ENCODE results near the gene FRMD8.

FRMD8 gene

GRCh38 chr11:65386307-65387140, at the start of gene FRMD8:
Gene FRMD8, plus strand, starts transcription at chr11:65386637. Its CDS starts 400 bp downstream, at chr11:65387037.
- peak; percentile 90 for DNase-seq

- DNase-seq, result no peak
Observed at GRCh38 chr11:65338676-65339075, 47.8 kb upstream of the FRMD8 start.

DNA sequence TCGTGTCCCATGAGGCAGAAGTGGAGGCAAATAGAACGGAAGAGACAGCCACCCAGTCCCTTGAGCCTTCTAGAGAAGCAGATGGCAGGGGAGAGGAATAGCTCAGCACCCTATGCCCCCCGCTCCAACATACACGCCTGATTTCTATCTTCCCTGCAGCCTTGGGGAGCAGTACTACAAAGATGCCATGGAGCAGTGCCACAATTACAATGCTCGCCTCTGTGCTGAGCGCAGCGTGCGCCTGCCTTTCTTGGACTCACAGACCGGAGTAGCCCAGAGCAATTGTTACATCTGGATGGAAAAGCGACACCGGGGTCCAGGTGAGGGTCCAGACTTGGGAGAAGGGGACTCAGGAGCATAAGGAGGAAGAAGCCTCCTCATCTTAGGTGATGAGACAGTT, 46.2 kb upstream of the FRMD8 start:
- DNase-seq, result no peak

- no peak for DNase-seq
Observed at GRCh38 chr11:65341856-65342255, 44.6 kb upstream of the FRMD8 start.

GRCh38 chr11:65351511-65351910, 34.9 kb upstream of the FRMD8 start:
- no peak for DNase-seq

- no peak for DNase-seq
Observed at GRCh38 chr11:65352783-65353182, 33.7 kb upstream of the FRMD8 start.

DNA sequence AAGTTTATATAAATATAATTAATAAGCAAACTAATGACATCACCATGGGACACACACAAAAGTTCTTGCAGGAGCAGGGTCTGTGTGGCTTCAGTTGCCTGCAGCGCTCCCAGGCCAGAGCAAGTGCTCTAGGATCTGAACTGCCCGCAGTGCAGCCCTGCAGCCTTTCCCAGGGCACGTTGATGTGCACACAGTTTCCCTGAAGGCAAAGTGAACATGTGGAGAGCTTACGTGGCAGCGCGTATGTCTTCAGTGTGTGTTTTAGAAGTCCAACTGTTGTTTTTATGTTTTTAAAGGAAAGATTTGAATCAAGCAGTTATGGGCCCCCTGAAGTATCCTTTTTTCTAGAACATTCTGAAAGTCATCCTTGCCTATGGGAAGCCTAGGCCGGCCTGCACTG, 33.1 kb upstream of the FRMD8 start:
- no peak for DNase-seq

DNA sequence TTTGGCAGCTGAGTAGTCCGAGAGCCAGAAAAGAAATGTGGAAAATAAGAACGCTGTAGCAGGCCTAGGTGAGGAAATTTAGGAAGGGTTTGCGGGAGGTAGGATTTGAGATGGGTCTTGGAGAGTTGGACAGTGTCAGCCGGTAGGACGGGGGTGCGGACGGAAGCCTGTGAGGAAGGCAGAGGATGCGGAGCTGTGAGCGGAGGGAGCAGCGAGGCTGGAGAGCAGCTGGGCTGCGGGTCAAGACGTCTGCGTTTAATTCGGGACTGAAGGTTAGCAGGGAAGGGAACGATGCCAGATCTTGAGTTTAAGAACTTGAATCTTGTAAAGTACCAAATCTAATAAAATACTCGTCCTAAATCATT, 32.6 kb upstream of the FRMD8 start:
- DNase-seq, result no peak

- peak; percentile 99 for DNase-seq
Observed at GRCh38 chr11:65354265-65355012, 32.0 kb upstream of the FRMD8 start, which contains the start of gene TIGD3. Gene TIGD3, plus strand, starts transcription at chr11:65354751. Its CDS starts 1,058 bp downstream, at chr11:65355809.

GRCh38 chr11:65355013-65355775, 31.2 kb upstream of the FRMD8 start:
- DNase-seq, result peak; percentile 66

DNA sequence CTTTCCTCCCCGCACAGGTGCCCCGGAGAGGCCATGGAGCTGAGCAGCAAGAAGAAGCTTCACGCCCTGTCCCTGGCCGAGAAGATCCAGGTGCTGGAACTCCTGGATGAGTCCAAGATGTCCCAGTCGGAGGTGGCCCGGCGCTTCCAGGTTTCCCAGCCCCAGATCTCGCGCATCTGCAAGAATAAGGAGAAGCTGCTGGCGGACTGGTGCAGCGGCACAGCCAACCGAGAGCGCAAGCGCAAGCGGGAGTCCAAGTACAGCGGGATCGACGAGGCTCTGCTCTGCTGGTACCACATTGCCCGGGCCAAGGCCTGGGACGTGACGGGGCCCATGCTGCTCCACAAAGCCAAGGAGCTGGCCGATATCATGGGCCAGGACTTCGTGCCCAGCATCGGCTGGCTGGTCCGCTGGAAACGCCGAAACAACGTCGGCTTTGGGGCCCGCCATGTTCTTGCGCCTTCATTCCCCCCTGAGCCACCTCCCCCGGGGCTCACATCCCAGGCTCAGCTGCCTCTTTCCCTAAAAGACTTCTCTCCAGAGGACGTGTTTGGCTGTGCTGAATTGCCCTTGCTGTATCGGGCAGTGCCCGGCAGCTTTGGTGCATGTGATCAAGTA, 30.6 kb upstream of the FRMD8 start:
- DNase-seq, result no peak

DNA sequence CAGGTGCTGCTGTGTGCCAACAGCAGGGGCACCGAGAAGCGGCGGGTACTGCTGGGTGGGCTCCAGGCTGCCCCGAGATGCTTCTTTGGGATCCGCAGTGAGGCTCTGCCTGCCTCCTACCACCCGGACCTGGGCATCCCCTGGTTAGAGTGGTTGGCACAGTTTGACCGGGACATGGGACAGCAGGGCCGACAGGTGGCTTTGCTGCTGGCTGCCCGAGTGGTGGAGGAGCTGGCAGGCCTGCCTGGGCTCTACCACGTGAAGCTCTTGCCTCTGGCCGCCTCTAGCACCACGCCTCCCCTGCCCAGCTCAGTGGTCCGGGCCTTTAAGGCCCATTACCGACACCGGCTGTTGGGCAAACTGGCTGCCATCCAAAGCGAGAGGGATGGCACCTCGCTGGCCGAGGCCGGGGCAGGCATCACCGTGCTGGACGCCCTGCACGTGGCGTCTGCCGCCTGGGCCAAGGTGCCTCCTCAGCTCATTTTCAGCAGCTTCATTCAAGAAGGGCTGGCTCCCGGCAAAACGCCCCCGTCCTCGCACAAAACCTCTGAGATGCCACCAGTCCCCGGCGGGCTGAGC, 30.0 kb upstream of the FRMD8 start:
- DNase-seq, result no peak

GRCh38 chr11:65357856-65358356, 28.5 kb upstream of the FRMD8 start:
- no peak for DNase-seq

DNA sequence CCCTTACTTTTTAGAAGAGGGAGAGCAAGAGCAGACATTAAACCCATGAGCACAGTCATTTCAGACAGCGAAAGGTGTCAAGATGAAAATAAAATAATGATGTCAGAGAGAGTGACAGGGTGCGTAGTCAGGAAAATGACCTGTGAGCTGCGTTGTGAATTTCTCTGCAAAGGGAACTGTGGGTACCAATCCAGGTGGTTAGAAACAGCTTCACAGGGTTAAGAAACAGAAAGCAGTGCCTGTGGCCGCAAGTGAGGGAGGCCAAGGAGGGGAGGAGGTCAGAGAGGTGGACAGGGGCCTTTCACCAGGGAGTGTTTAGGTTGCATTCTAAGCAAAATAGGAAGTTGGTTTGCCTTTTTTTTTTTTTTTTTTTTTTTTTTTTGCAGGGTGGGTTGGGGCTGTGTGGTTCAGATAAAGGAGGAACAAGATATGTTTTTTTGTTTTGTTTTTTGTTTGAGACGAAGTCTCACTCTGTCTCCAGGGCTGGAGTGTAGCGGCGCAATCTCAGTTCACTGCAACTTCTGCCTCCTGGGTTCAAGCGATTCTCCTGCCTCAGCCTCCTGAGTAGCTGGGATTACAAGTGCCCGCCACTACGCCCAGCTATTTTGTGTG, 24.0 kb upstream of the FRMD8 start:
- DNase-seq, result no peak

DNA sequence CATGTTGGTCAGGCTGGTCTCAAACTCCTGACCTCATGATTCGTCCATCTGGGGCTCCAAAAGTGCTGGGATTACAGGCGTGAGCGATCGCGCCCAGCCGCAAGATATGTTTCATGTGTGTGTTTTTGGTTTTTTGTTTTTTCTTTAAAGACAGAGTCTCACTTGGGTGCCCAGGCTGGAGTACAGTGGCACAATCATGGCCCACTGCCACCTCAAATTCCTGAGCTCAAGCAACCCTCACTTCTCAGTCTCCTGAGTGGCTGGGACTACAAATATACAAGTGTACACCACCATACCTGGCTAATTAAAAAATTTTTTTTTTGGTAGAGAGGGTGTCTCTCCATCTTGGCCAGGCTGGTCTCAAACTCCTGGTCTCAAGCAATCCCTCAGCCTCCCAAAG, 23.5 kb upstream of the FRMD8 start:
- no peak for DNase-seq

GRCh38 chr11:65363770-65364169, 22.7 kb upstream of the FRMD8 start:
- no peak for DNase-seq

- DNase-seq, result no peak
Observed at GRCh38 chr11:65366340-65366773, 20.1 kb upstream of the FRMD8 start.

- DNase-seq, result no peak
Observed at GRCh38 chr11:65370659-65371049, 15.8 kb upstream of the FRMD8 start.

DNA sequence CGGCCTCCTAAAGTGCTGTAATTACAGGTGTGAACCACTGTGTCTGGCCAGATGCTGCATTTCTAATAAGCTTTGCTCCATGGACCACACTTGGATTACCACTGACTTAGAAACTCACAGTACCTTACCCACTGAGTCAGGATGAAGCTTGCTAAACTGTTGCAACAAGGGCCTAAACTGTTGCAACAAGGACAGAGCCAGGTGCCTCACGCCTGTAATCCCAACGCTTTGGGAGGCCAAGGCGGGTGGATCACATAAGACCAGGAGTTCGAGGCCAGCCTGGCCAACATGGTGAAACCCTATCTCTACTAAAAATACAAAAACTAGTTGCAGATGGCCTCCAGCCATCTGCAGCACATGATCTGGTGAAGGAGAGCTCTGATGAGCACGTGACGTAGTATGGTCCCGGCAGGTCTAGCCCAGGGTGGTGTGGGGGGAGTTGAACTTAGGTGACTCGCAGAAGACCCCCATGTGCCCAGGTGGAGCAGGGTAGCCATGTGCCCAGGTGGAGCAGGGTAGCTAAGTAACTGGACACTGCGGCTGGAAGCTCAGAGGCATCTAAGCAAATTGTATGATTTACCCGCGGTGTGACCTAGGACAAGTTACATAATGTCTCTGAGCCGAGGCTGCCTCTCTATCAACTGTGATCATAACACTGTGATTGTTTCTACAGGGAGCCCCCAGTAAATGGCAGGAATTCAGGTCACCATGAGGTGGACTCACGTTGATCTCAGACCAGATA, 12.4 kb upstream of the FRMD8 start:
- no peak for DNase-seq

GRCh38 chr11:65375012-65375411, 11.4 kb upstream of the FRMD8 start:
- no peak for DNase-seq

GRCh38 chr11:65376138-65376713, 10.2 kb upstream of the FRMD8 start:
- no peak for DNase-seq

Measured in activated CD8-positive, alpha-beta memory T cell treated with anti-CD3 and anti-CD28 coated beads, Interleukin-2, amount 50 U/mL, for 4 hours (primary cell).